Activated T-cell treated with anti-CD3 and anti-CD28 coated beads, Interleukin-2, amount 50 U/mL, for 72 hours (primary cell): ENCODE data around the gene CCT6B. TPM values are rescaled to one million over a fixed set of nuclear protein-coding genes. Genes with fewer than 3 reads are reported as not detected.
"Not testable (repeated sequence)": the region's sequence is repeated elsewhere in the genome, so short reads cannot be mapped to it uniquely, and the experiment has no call there.

ENCODE experiments used
- ATAC-seq, 2 donors: fragments of 150-1000 bp; cut with Tn5 transposase; replicated peaks in 1 of 2; 2 replicates each; pipeline ENCODE4 v1.10.0; 2021; ENCODE audit warnings: moderate library complexity in 2 of 2, mild to moderate bottlenecking in 1 of 2
- DNase-seq, 2 donors: peaks; one replicate each; pipeline ENCODE4 v3.0.0; 2021 to 2022; ENCODE audit warnings: mixed read lengths in 1 of 2
- H3K27ac Mint-ChIP-seq: one replicate; pipeline ENCODE4 v1.8.0; 2022; ENCODE audit warnings: mild to moderate bottlenecking, moderate library complexity, mixed read lengths
- H3K27me3 Mint-ChIP-seq: one replicate; pipeline ENCODE4 v1.8.0; 2022; ENCODE audit warnings: low read depth, mixed read lengths
- H3K36me3 Mint-ChIP-seq, 2 donors: one replicate each; pipeline ENCODE4 v1.8.0; 2022; ENCODE audit warnings: mixed read lengths in 2 of 2, mild to moderate bottlenecking in 1 of 2; ENCODE audit not compliant: insufficient read depth in 2 of 2
- H3K4me1 Mint-ChIP-seq: one replicate; pipeline ENCODE4 v1.8.0; 2022; ENCODE audit warnings: low read depth, mixed read lengths
- H3K4me3 Mint-ChIP-seq, 2 donors: one replicate each; pipeline ENCODE4 v1.8.0; 2022; ENCODE audit warnings: mild to moderate bottlenecking in 2 of 2, mixed read lengths in 2 of 2, moderate library complexity in 2 of 2
- H3K9me3 Mint-ChIP-seq, 2 donors: one replicate each; pipeline ENCODE4 v1.8.0; 2022; ENCODE audit warnings: mixed read lengths in 2 of 2
- total RNA-seq, 2 donors: library from RNA; stranded (reverse); gene quantifications; one replicate each; pipeline ENCODE4 v1.2.3, GENCODE V29; 2022

CCT6B gene, protein sequence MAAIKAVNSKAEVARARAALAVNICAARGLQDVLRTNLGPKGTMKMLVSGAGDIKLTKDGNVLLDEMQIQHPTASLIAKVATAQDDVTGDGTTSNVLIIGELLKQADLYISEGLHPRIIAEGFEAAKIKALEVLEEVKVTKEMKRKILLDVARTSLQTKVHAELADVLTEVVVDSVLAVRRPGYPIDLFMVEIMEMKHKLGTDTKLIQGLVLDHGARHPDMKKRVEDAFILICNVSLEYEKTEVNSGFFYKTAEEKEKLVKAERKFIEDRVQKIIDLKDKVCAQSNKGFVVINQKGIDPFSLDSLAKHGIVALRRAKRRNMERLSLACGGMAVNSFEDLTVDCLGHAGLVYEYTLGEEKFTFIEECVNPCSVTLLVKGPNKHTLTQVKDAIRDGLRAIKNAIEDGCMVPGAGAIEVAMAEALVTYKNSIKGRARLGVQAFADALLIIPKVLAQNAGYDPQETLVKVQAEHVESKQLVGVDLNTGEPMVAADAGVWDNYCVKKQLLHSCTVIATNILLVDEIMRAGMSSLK
- total RNA-seq, result 1 to 10 TPM; 2.8 to 3.4 TPM

DNA sequence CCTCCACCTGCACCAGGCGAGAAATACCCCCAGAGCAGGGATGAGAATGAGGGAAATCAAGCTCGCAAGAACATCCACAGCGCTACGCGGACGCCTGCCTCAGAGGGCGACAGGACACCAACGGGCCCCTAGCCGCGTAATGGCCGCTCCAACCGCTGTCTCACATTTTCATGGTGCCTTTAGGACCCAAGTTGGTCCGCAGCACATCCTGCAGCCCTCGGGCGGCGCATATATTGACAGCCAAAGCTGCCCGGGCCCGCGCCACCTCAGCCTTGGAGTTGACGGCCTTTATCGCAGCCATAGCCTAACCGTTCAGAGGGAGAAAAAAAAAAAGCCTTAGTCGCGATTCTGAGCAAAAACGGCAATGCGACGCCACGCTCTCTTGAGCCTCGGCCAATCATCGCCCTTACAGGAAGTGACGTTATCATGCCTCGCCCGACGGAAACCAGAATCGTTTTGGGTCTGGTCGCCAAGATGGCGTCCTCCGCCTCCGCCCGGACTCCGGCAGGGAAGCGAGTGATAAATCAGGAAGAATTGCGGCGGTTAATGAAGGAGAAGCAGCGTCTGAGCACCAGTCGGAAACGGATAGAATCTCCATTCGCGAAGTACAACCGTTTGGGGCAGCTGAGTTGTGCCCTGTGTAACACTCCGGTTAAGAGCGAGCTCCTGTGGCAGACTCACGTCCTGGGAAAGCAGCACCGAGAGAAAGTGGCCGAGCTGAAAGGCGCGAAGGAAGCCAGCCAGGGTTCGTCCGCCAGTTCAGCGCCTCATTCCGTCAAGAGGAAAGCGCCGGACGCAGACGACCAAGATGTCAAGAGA is at the start of gene CCT6B, which contains the start of gene ZNF830:
CCT6B (minus strand) TSS at position 368 of the 819 bp plus-strand sequence; CDS start at position 301, 67 bp downstream.
ZNF830 (plus strand) TSS at position 448 of the 819 bp plus-strand sequence; CDS start at position 475, 27 bp downstream.
- ATAC-seq, result peak; percentile 97
- peak; percentile 88 to 92 for DNase-seq
- Mint-ChIP-seq H3K27ac (peak within 1 kb of the TSS; percentile 99), H3K36me3 (peaks cover 11 to 15% of the 10 kb centered on the region in 2 donors), H3K4me3 (peak within 1 kb of the TSS; percentile 89 to 92), H3K9me3 (no peaks in the 10 kb centered on the region), H3K27me3 (no peaks in the 10 kb centered on the region), H3K4me1 (peaks cover 15% of the 10 kb centered on the region)

DNA sequence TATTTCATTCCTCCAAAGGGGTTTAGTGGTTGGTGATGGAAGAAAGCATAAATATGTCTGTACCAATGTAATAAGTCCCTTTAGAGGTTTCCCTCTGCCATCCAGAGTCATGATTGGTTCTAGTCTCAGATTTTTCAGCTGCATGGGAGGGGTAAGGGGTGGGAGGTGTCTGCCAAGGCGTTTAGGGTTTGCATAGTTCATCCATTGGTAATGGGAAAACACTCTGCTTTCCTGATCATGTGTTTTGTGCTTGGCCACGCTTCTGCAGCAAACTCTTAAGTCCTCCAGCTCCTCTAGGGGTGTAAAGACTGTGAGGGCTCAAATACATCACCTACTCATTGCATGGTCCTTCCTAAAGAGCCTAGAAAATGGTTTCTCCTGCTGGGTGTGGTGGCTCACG is 48.8 kb upstream of the CCT6B start:
- Mint-ChIP-seq H3K36me3 (peaks cover 3 to 12% of the 10 kb centered on the region in 2 donors), H3K4me3 (no peak overlapping the region), H3K27ac (no peak overlapping the region), H3K27me3 (no peaks in the 10 kb centered on the region), H3K9me3 (no peaks in the 10 kb centered on the region), H3K4me1 (no peaks in the 10 kb centered on the region)
- DNase-seq (no peak), ATAC-seq (no peak)

DNA sequence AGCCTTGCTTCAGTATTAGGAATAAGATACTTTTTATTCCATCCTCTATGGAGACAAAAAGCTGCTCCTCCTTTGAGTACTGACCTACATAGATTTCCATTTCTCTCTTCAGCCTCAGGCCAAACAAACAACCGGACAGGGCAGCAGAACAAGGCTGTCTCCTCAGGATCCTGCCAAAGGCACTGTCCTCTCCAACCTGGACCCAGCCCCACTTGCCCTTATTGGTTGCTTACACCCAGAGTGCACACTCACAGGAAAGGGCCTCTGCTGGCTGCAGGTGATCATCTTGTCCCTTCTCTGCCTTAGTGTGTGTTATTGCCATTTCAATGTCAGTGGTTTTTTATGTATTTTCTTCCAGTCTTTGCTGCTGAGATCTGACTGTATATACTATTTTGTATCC is 45.7 kb upstream of the CCT6B start:
- Mint-ChIP-seq H3K36me3 (peaks cover 2 to 14% of the 10 kb centered on the region in 2 donors), H3K27me3 (no peaks in the 10 kb centered on the region), H3K4me3 (no peak overlapping the region), H3K27ac (peak overlapping the region; percentile 55), H3K4me1 (no peaks in the 10 kb centered on the region), H3K9me3 (no peaks in the 10 kb centered on the region)
- no peak for ATAC-seq
- no peak for DNase-seq

DNA sequence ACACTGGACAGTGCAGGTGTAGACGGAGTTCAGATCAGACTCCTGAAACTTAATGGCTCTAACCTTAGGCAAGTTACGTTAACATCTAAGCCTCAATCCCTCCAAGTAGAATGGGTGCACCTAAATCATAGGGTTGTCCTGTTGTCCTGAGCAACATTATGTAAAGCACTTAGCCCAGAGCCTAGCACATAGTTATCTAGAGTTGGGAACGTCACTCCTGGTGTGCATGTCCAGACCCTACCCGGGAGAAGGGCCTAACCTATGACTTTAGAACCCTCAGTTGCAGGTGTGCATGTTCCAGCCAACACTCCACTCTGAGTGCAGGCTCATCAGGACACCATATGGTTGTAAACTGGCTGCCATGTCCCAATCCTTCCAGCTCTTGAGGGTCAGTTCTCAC is 45.1 kb upstream of the CCT6B start:
- no peaks in the 10 kb centered on the region for H3K4me1 Mint-ChIP-seq
- peaks cover 0 to 18% of the 10 kb centered on the region in 2 donors for H3K36me3 Mint-ChIP-seq
- DNase-seq, result no peak
- no peak overlapping the region for H3K27ac Mint-ChIP-seq
- no peak overlapping the region for H3K4me3 Mint-ChIP-seq
- no peak for ATAC-seq
- H3K9me3 Mint-ChIP-seq, result no peaks in the 10 kb centered on the region
- no peaks in the 10 kb centered on the region for H3K27me3 Mint-ChIP-seq

DNA sequence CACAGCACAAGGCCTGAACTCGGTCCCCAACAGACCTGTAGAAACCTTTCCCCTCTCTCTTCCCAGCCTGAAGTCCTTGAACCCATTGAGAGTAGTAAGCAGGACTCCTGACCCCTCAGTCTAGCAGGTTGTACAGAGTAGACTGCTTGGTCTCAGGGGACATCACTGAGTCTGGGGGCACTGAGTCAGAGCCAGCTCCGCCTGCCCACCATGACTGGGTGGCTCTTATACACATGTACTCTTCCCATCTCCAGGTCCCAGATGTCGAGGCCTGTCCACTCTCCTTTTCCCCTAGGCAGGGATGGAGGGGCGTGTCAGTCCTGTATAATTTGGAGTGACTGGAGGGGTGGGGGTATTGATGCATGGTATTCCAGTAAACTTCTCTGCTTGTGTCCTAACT is 42.5 kb upstream of the CCT6B start:
- Mint-ChIP-seq H3K27ac (no peak overlapping the region), H3K36me3 (peaks cover 0 to 14% of the 10 kb centered on the region in 2 donors), H3K4me3 (no peak overlapping the region), H3K27me3 (no peaks in the 10 kb centered on the region), H3K4me1 (no peaks in the 10 kb centered on the region), H3K9me3 (no peaks in the 10 kb centered on the region)
- ATAC-seq (no peak), DNase-seq (no peak)

DNA sequence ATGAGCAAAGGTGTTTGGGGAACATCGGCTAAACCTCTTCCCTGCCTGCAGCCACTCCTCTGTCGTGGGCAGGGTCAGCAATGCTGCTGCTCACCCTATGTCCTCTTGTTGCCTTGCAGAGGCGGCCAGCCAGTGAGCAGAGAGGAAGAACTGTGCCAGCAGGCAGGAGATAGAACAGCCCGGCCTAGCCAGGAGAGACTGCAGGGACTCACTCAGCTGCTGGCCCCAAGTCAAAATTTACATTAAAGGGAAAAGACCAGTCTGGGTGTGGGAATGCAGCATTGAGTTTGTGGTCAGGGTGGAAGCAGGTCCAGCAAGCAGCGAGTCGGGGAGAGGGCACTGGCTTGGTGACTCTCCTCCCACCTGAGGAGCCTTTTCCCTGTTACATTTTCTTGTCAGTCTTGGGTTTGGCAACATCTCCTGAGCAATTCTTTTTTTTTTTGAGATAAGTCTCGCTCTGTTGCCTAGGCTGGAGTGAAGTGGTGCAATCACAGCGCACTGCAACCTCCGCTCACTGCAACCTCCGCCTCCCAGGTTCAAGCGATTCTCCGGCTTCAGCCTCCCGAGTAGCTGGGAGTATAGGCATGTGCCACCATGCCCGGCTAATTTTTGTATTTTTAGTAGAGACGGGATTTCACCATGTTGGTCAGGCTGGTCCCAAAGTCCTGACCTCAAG is 41.8 kb upstream of the CCT6B start:
- peaks cover 5% of the 10 kb centered on the region for H3K4me1 Mint-ChIP-seq
- H3K36me3 Mint-ChIP-seq, result peaks cover 0 to 13% of the 10 kb centered on the region in 2 donors
- no peaks in the 10 kb centered on the region for H3K27me3 Mint-ChIP-seq
- DNase-seq (no peak), ATAC-seq (no peak)
- no peak overlapping the region for H3K4me3 Mint-ChIP-seq
- no peaks in the 10 kb centered on the region for H3K9me3 Mint-ChIP-seq
- H3K27ac Mint-ChIP-seq, result no peak overlapping the region

DNA sequence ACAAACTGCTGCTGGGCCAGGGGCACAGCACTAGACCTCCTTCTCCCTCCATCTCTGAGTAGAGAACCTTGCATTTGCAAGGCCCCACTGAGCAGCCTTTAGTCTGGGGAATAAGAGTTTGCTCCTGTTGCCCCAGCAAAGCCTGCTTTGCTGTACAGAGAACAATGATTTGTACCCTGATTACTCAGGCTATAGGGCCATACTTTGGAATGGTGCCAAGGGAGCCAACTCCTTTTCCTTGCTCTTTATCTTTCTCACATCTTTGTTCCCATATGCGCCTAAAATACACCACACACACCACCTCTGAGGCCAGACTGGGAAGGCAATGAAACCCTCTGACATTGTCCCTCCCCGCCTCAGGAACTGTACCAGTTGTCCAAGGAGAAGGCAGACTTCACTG is 40.3 kb upstream of the CCT6B start:
- Mint-ChIP-seq H3K9me3 (no peaks in the 10 kb centered on the region), H3K4me3 (no peak overlapping the region), H3K4me1 (peaks cover 6% of the 10 kb centered on the region), H3K27me3 (no peaks in the 10 kb centered on the region), H3K27ac (no peak overlapping the region), H3K36me3 (peaks cover 0 to 13% of the 10 kb centered on the region in 2 donors)
- ATAC-seq (no peak), DNase-seq (no peak)

DNA sequence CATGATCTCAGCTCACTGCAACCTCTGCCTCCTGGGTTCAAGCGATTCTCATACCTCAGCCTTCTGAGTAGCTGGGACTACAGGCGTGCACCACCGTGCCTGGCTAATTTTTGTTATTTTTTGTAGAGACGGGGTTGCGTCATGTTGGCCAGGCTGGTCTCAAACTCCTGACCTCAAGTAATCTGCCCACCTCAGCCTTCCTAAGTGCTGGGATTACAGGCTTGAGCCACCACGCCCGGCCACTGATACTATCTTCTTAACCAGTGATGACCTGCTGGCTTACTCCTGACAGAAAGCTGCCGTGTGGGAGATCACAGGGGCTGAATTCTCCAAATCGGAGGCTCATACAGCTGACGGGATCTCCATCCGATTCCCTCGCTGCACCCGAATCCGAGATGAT is 39.7 kb upstream of the CCT6B start:
- DNase-seq, H3K27me3 Mint-ChIP-seq, H3K27ac Mint-ChIP-seq, ATAC-seq, H3K9me3 Mint-ChIP-seq, H3K4me1 Mint-ChIP-seq, H3K4me3 Mint-ChIP-seq: not testable (repeated sequence)
- H3K36me3 Mint-ChIP-seq, result peaks cover 0 to 13% of the 10 kb centered on the region in 2 donors

DNA sequence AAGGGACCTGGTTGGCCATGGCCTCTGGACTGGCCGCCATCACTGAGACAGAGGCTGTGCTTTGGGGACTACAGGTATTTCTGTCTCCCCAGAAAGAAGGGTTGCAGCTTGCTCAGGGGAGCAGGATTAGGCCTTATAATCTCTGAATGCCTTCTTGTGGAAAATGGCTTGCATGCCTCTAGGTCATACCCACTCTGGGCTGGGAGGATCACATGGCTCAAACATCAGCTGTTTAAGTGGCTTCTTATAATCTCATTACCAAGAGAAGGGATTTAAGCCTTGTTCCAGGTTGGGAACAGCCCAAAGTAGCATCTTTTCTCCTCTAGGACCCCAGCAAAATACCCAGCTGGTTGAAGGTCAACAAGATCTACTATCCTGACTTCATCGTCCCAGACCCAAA is 38.2 kb upstream of the CCT6B start:
- DNase-seq (no peak), ATAC-seq (no peak)
- no peaks in the 10 kb centered on the region for H3K9me3 Mint-ChIP-seq
- H3K27ac Mint-ChIP-seq, result peak overlapping the region; percentile 71
- no peak overlapping the region for H3K4me3 Mint-ChIP-seq
- H3K4me1 Mint-ChIP-seq, result peaks cover 6% of the 10 kb centered on the region
- no peaks in the 10 kb centered on the region for H3K27me3 Mint-ChIP-seq
- H3K36me3 Mint-ChIP-seq, result peaks cover 0 to 11% of the 10 kb centered on the region in 2 donors

DNA sequence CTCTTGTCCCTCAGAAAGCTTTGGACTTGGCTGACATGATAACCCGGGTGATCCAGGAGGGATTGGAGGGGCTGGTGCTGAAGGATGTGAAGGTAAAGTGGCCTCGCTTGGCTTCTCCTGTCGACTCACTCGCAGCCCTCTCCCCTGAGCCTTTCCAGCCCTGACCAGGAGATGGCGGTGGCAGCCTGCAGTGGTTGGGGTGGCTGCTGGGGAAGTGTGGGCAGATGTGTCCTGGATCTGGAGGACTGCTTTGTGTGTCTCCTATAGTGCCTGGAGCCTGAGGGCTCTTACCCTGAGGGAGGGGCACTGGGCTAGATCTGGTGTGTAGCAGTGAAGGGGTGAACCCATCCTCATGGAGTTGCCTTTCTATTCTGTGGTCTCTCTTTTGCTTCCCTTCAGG is 36.9 kb upstream of the CCT6B start:
- H3K27me3 Mint-ChIP-seq, result no peaks in the 10 kb centered on the region
- no peak overlapping the region for H3K4me3 Mint-ChIP-seq
- H3K27ac Mint-ChIP-seq, result peak overlapping the region; percentile 80
- H3K4me1 Mint-ChIP-seq, result peaks cover 6% of the 10 kb centered on the region
- ATAC-seq (peak; percentile 94 to 98), DNase-seq (peak; percentile 81 to 85)
- no peaks in the 10 kb centered on the region for H3K9me3 Mint-ChIP-seq
- H3K36me3 Mint-ChIP-seq, result peaks cover 0 to 10% of the 10 kb centered on the region in 2 donors

DNA sequence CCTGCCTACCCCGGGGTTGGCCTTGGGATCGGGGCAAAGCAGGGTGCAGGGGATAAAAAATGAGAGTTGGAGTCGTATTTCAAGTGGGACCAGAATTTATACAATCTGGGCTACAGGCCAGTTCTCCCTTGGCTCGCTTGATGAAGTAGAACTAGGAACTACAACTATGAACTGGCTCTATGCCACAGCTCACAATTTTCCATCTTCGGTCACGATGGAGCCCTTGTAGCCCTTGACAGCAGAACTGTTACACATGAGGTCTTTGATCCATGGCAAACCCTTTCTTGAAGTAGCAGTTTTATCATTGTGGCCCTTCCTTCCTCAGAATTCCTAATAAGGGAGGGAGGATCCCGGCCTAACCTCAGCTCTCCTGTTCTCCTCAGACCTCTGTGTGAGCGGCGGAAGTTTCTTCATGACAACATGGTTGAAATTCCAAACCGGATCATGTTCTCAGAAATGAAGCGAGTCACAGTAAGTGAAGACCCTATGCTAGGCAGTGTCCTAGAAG is 36.1 kb upstream of the CCT6B start:
- Mint-ChIP-seq H3K27ac (no peak overlapping the region), H3K4me3 (no peak overlapping the region), H3K36me3 (peaks cover 0 to 10% of the 10 kb centered on the region in 2 donors), H3K27me3 (no peaks in the 10 kb centered on the region), H3K4me1 (peaks cover 6% of the 10 kb centered on the region), H3K9me3 (no peaks in the 10 kb centered on the region)
- no peak for ATAC-seq
- DNase-seq, result no peak

DNA sequence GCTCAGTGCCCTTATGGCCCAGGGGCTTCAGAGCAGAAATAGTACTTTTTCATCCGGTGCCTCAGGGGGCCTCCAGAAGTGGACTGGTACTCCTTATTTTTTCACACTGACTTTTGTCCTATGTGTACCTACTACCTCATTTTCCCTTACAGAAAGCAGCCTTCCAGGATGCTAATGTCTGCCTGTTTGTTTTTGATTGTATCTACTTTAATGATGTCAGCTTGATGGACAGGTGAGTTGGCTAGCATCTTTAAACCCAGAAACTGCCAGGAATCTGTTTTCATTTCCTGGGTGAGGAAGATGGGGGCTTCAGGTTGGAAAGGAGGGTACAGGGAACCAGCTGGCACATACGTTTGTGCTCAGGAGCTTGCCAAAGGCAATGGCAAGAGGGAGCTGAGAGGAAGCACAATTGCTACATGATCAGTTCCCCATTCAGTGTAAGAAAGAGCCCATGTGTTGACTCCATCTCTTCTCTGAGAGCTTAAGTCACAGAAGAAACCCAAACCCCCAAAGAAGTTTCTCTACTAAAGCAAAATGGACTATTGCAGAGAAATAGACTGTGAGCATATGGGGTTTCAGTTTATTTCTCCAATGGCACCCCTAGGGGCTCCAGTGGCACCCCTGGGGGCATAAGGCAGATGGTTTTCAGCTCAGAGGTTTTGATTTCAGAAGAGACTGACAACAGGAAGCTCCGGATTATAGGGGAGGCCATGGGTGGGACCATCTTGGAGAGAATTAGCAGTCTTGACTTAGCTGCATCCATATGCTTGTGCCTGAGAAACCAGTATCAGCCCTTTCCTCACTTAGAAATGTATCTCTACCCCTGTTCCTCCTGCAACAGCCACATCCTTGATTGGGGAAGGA is 35.4 kb upstream of the CCT6B start:
- H3K27ac Mint-ChIP-seq, result no peak overlapping the region
- ATAC-seq (no peak), DNase-seq (no peak)
- H3K4me3 Mint-ChIP-seq, result no peak overlapping the region
- no peaks in the 10 kb centered on the region for H3K27me3 Mint-ChIP-seq
- H3K36me3 Mint-ChIP-seq, result peaks cover 0 to 9% of the 10 kb centered on the region in 2 donors
- peaks cover 6% of the 10 kb centered on the region for H3K4me1 Mint-ChIP-seq
- H3K9me3 Mint-ChIP-seq, result no peaks in the 10 kb centered on the region
